ENCODE data around the gene ADAMTS12. TPM values are rescaled to one million over a fixed set of nuclear protein-coding genes. Genes with fewer than 3 reads are reported as not detected.

ADAMTS12 gene
- total and polyA plus RNA-seq, 2 donors (not counting 1 experiment from before 2014, with no cell fraction given) = 10.7 to 44.8 TPM

DNA sequence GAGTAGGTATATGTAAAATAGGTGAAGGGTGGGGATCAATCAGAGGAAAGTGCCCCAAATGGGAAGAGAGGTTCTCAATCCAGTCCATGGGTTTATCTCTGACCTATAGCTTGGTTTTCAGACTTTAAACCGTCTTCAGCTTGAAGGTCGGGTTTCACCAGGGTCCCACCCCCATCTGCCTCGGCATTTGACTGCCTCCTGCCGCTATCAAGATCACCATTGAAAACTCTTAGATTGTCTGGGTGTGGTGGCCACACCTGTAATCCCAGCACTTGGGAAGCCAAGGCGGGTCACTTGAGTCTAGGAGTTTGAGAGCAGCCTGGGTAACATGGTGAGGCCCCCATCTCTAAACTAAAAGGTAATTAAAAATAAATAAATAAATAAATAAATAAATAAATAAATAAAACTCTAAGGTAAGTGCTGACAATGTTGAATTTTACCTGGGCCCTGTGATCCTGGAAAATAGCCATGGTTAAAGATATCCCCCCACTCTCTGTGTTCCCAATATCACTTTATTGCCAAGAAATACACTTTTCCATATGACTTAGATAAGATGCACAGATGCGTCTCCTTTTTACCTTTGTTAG, 402.2 kb downstream of the ADAMTS12 start:
- no peak for DNase-seq (ENCODE audit: low read depth in 2 of 2)
- H4K20me1 ChIP-seq (ENCODE audit: control insufficient read depth, extremely low read depth, insufficient read depth, low read length) = no peaks in the 10 kb centered on the region
- H3K4me2 ChIP-seq (ENCODE audit: extremely low read depth, insufficient read depth, low read length) = no peak overlapping the region
- H3K9me3 ChIP-seq (ENCODE audit: control insufficient read depth, insufficient read depth, low read depth, low read length) = no peaks in the 10 kb centered on the region
- TF ChIP-seq EZH2 (IDR thresholded peaks at IDR 0.05; ENCODE audit: low read length, missing control alignments) = no peak
- TF ChIP-seq, protein P1, sequence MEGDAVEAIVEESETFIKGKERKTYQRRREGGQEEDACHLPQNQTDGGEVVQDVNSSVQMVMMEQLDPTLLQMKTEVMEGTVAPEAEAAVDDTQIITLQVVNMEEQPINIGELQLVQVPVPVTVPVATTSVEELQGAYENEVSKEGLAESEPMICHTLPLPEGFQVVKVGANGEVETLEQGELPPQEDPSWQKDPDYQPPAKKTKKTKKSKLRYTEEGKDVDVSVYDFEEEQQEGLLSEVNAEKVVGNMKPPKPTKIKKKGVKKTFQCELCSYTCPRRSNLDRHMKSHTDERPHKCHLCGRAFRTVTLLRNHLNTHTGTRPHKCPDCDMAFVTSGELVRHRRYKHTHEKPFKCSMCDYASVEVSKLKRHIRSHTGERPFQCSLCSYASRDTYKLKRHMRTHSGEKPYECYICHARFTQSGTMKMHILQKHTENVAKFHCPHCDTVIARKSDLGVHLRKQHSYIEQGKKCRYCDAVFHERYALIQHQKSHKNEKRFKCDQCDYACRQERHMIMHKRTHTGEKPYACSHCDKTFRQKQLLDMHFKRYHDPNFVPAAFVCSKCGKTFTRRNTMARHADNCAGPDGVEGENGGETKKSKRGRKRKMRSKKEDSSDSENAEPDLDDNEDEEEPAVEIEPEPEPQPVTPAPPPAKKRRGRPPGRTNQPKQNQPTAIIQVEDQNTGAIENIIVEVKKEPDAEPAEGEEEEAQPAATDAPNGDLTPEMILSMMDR (conservative IDR thresholded peaks at IDR 0.05 in 1 of 2, IDR thresholded peaks at IDR 0.05 in 1 of 2; ENCODE audit: low read depth in 1 of 2, low read length in 2 of 2) = no peak
- no peaks in the 10 kb centered on the region for H3K4me1 ChIP-seq (ENCODE audit: control insufficient read depth, extremely low read depth, insufficient read depth, low read length)
- no peak overlapping the region for H3K9ac ChIP-seq (ENCODE audit: insufficient read depth, low read length)
- no peak overlapping the region for H3K4me3 ChIP-seq (replicated peaks in 1 of 4; ENCODE audit: control extremely low read depth in 1 of 4, insufficient read depth in 1 of 4, low read depth in 3 of 4, low read length in 4 of 4)
- H3K27ac ChIP-seq (ENCODE audit: insufficient read depth, low read length) = no peak overlapping the region
- no peak overlapping the region for H2AFZ ChIP-seq (ENCODE audit: low read length)
- no peaks in the 10 kb centered on the region for H3K27me3 ChIP-seq (ENCODE audit: control insufficient read depth, insufficient read depth, low read length)
- H3K36me3 ChIP-seq (ENCODE audit: control insufficient read depth, insufficient read depth, low read length) = no peaks in the 10 kb centered on the region
- H3K79me2 ChIP-seq (ENCODE audit: control insufficient read depth, insufficient read depth, low read length) = no peaks in the 10 kb centered on the region

DNA sequence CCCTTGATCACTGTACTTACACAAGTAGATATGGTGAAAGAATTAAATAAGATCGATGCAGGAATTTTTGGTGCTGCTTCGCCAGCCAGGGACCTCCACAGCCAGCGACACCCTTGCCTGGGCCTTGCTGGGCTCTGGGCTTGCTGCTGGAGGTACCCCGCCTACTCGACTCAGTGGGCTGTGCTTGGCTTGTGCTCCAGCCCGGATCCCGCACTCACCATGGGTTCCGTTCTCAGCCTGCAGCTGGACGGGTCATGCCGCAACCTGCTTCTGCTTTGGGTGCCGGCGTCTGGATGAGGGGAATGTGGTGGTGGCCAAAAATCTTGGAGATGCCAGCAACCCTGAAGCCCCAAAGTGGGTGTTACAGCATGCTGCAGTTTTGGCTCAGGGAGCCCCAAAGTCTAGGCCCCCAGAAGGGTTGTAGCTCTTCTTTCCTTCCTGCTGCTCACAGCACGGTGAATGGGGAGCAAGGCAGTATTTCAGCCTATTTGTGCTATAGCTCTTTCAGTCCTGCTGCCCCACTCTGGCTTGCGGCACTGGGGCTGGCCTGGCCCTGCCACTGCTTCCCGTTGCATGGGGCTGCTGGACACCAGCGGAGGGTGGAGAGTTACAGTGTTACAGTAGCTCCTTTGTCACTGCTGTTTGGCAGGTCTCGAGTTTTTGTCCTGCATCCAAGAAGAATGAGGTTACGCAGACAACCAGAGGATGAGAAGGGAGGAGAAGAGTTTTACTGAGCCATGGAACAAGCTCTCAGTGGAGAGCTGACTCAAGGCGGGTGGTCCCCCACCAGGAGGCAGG, 403.0 kb downstream of the ADAMTS12 start:
- H3K9me3 ChIP-seq (ENCODE audit: control insufficient read depth, insufficient read depth, low read depth, low read length) = no peaks in the 10 kb centered on the region
- no peaks in the 10 kb centered on the region for H3K4me1 ChIP-seq (ENCODE audit: control insufficient read depth, extremely low read depth, insufficient read depth, low read length)
- no peaks in the 10 kb centered on the region for H3K79me2 ChIP-seq (ENCODE audit: control insufficient read depth, insufficient read depth, low read length)
- no peaks in the 10 kb centered on the region for H3K36me3 ChIP-seq (ENCODE audit: control insufficient read depth, insufficient read depth, low read length)
- H3K27me3 ChIP-seq (ENCODE audit: control insufficient read depth, insufficient read depth, low read length) = no peaks in the 10 kb centered on the region
- no peak overlapping the region for H3K9ac ChIP-seq (ENCODE audit: insufficient read depth, low read length)
- no peak overlapping the region for H3K27ac ChIP-seq (ENCODE audit: insufficient read depth, low read length)
- H3K4me3 ChIP-seq (replicated peaks in 1 of 4; ENCODE audit: control extremely low read depth in 1 of 4, insufficient read depth in 1 of 4, low read depth in 3 of 4, low read length in 4 of 4) = no peak overlapping the region
- DNase-seq (ENCODE audit: low read depth in 2 of 2) = no peak
- H4K20me1 ChIP-seq (ENCODE audit: control insufficient read depth, extremely low read depth, insufficient read depth, low read length) = no peaks in the 10 kb centered on the region
- H2AFZ ChIP-seq (ENCODE audit: low read length) = no peak overlapping the region
- H3K4me2 ChIP-seq (ENCODE audit: extremely low read depth, insufficient read depth, low read length) = no peak overlapping the region
- TF ChIP-seq, protein P1 (conservative IDR thresholded peaks at IDR 0.05 in 1 of 2, IDR thresholded peaks at IDR 0.05 in 1 of 2; ENCODE audit: low read depth in 1 of 2, low read length in 2 of 2) = no peak
- TF ChIP-seq EZH2 (IDR thresholded peaks at IDR 0.05; ENCODE audit: low read length, missing control alignments) = no peak

DNA sequence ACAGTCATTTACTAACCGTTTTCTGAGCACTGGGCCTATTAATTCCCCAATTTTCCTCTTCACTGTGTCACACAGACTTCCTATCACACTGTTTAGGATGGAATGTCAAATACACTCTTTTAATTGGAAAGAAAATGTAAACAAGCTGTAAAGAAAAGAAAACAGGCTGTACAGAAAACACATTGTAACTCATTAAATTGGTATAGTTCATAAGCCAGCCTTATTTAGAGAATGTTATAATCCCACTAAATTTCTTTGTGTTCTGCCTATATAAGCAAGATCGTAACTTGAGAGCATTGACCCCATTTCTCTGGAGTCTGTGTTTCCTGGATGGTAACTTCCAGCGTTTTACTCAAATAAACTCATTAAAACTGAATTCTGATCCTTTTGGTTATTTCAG, 404.6 kb downstream of the ADAMTS12 start:
- H3K27ac ChIP-seq (ENCODE audit: insufficient read depth, low read length) = no peak overlapping the region
- H3K4me1 ChIP-seq (ENCODE audit: control insufficient read depth, extremely low read depth, insufficient read depth, low read length) = no peaks in the 10 kb centered on the region
- no peaks in the 10 kb centered on the region for H4K20me1 ChIP-seq (ENCODE audit: control insufficient read depth, extremely low read depth, insufficient read depth, low read length)
- no peaks in the 10 kb centered on the region for H3K9me3 ChIP-seq (ENCODE audit: control insufficient read depth, insufficient read depth, low read depth, low read length)
- TF ChIP-seq EZH2 (IDR thresholded peaks at IDR 0.05; ENCODE audit: low read length, missing control alignments) = no peak
- TF ChIP-seq, protein P1 (conservative IDR thresholded peaks at IDR 0.05 in 1 of 2, IDR thresholded peaks at IDR 0.05 in 1 of 2; ENCODE audit: low read depth in 1 of 2, low read length in 2 of 2) = no peak
- H3K79me2 ChIP-seq (ENCODE audit: control insufficient read depth, insufficient read depth, low read length) = no peaks in the 10 kb centered on the region
- peak in 1 of 2 donors; percentile 12 for DNase-seq (ENCODE audit: low read depth in 2 of 2)
- no peak overlapping the region for H3K4me3 ChIP-seq (replicated peaks in 1 of 4; ENCODE audit: control extremely low read depth in 1 of 4, insufficient read depth in 1 of 4, low read depth in 3 of 4, low read length in 4 of 4)
- H3K4me2 ChIP-seq (ENCODE audit: extremely low read depth, insufficient read depth, low read length) = no peak overlapping the region
- H3K27me3 ChIP-seq (ENCODE audit: control insufficient read depth, insufficient read depth, low read length) = no peaks in the 10 kb centered on the region
- no peak overlapping the region for H3K9ac ChIP-seq (ENCODE audit: insufficient read depth, low read length)
- no peaks in the 10 kb centered on the region for H3K36me3 ChIP-seq (ENCODE audit: control insufficient read depth, insufficient read depth, low read length)
- H2AFZ ChIP-seq (ENCODE audit: low read length) = no peak overlapping the region
